Measurements from ENCODE around the gene BNIP3. TPM values are rescaled to one million over a fixed set of nuclear protein-coding genes. Genes with fewer than 3 reads are reported as not detected.

BNIP3 gene
- total RNA-seq, 4 donors from 2014 or later = 118 to 175 (median 137) TPM

- Histone ChIP-seq H3K27me3 (no peaks in the 10 kb centered on the region), H3K4me3 (no peak overlapping the region), H3K36me3 (peaks cover 6 to 83% (median 18%) of the 10 kb centered on the region in 3 donors), H3K4me1 (no peaks in the 10 kb centered on the region), H3K9me3 (no peaks in the 10 kb centered on the region), H3K27ac (no peak overlapping the region)
- WGBS, 2 donors = 86 to 94% methylated on average over 6 of the region's 6 CpGs
- DNase-seq (ENCODE audit: low spot score in 2 of 2) = no peak
- no peak for TF ChIP-seq POLR2A (IDR thresholded peaks at IDR 0.05)
- no peak for TF ChIP-seq EP300 (IDR thresholded peaks at IDR 0.05)
- TF ChIP-seq CTCF (IDR thresholded peaks at IDR 0.05) = no peak
These were observed 33.2 kb downstream of the BNIP3 start for GRCh38 chr10:131948501-131948900.

GRCh38 chr10:131947631-131948347 is 33.9 kb downstream of the BNIP3 start:
- WGBS, 2 donors = 88 to 94% methylated on average over 18 of the region's 18 CpGs
- Histone ChIP-seq H3K27me3 (no peaks in the 10 kb centered on the region), H3K4me3 (no peak overlapping the region), H3K4me1 (no peaks in the 10 kb centered on the region), H3K9me3 (no peaks in the 10 kb centered on the region), H3K36me3 (peaks cover 6 to 87% (median 18%) of the 10 kb centered on the region in 3 donors), H3K27ac (no peak overlapping the region)
- DNase-seq (ENCODE audit: low spot score in 2 of 2) = no peak
- TF ChIP-seq CTCF (IDR thresholded peaks at IDR 0.05) (no peak), POLR2A (IDR thresholded peaks at IDR 0.05) (no peak), EP300 (IDR thresholded peaks at IDR 0.05) (no peak)

- Histone ChIP-seq H3K27me3 (no peaks in the 10 kb centered on the region), H3K4me3 (no peak overlapping the region), H3K9me3 (no peaks in the 10 kb centered on the region), H3K36me3 (peaks cover 6 to 95% (median 18%) of the 10 kb centered on the region in 3 donors), H3K4me1 (no peaks in the 10 kb centered on the region), H3K27ac (no peak overlapping the region)
- TF ChIP-seq CTCF (IDR thresholded peaks at IDR 0.05) (no peak), POLR2A (IDR thresholded peaks at IDR 0.05) (no peak), EP300 (IDR thresholded peaks at IDR 0.05) (no peak)
- DNase-seq (ENCODE audit: low spot score in 2 of 2) = no peak
- 96 to 98% methylated on average over 14 of the region's 14 CpGs for WGBS, 2 donors
These were observed 34.8 kb downstream of the BNIP3 start for GRCh38 chr10:131946880-131947279.

- peaks cover 6 to 95% (median 18%) of the 10 kb centered on the region in 3 donors for H3K36me3 ChIP-seq
- no peak for TF ChIP-seq POLR2A (IDR thresholded peaks at IDR 0.05)
- TF ChIP-seq CTCF (IDR thresholded peaks at IDR 0.05) = no peak
- no peak for TF ChIP-seq EP300 (IDR thresholded peaks at IDR 0.05)
- H3K4me1 ChIP-seq = no peaks in the 10 kb centered on the region
- H3K27ac ChIP-seq = no peak overlapping the region
- H3K4me3 ChIP-seq = no peak overlapping the region
- 81 to 89% methylated on average over 14 of the region's 14 CpGs for WGBS, 2 donors
- H3K9me3 ChIP-seq = no peaks in the 10 kb centered on the region
- H3K27me3 ChIP-seq = no peaks in the 10 kb centered on the region
- no peak for DNase-seq (ENCODE audit: low spot score in 2 of 2)
These were observed 35.4 kb downstream of the BNIP3 start for GRCh38 chr10:131946321-131946751.

- WGBS, 2 donors = 95 to 97% methylated on average over 28 of the region's 28 CpGs
- no peak overlapping the region for H3K4me3 ChIP-seq
- no peak for DNase-seq (ENCODE audit: low spot score in 2 of 2)
- H3K27ac ChIP-seq = no peak overlapping the region
- no peaks in the 10 kb centered on the region for H3K27me3 ChIP-seq
- TF ChIP-seq CTCF (IDR thresholded peaks at IDR 0.05) = no peak
- TF ChIP-seq EP300 (IDR thresholded peaks at IDR 0.05) = no peak
- no peak for TF ChIP-seq POLR2A (IDR thresholded peaks at IDR 0.05)
- H3K9me3 ChIP-seq = no peaks in the 10 kb centered on the region
- no peaks in the 10 kb centered on the region for H3K4me1 ChIP-seq
- H3K36me3 ChIP-seq = peaks cover 6 to 95% (median 18%) of the 10 kb centered on the region in 3 donors
These were observed 36.6 kb downstream of the BNIP3 start for GRCh38 chr10:131944976-131945695.

Measured in tibial nerve (tissue), 4 donors.